GM12892 (cell line): ENCODE data around the gene VPS13D.
A peak's percentile ranks its signal among the peaks of the same experiment; 100 is the strongest.

Experiments
- DNase-seq: peaks from one replicate; pipeline ENCODE4 v3.0.0; 2011; ENCODE audit not compliant: insufficient read length
- FAIRE-seq: peaks from 2 replicates; lab custom pipeline; 2011; peaks lifted over from hg19 to GRCh38; lab: Jason Lieb, UNC
- POLR2A ChIP-seq: IDR thresholded peaks from 2 replicates; pipeline ENCODE4 v1.6.1; 2011; ENCODE audit warnings: low read depth, low read length, control low read depth
- POLR2AphosphoS5 ChIP-seq: IDR thresholded peaks from 2 replicates; pipeline ENCODE4 v1.6.1; 2011; ENCODE audit warnings: low read depth, low read length, control low read depth
- TAF1 ChIP-seq: IDR thresholded peaks from 2 replicates; pipeline ENCODE4 v1.6.1; 2011; ENCODE audit warnings: low read depth, mild to moderate bottlenecking, control low read depth, low read length, borderline replicate concordance

Gene VPS13D

DNA sequence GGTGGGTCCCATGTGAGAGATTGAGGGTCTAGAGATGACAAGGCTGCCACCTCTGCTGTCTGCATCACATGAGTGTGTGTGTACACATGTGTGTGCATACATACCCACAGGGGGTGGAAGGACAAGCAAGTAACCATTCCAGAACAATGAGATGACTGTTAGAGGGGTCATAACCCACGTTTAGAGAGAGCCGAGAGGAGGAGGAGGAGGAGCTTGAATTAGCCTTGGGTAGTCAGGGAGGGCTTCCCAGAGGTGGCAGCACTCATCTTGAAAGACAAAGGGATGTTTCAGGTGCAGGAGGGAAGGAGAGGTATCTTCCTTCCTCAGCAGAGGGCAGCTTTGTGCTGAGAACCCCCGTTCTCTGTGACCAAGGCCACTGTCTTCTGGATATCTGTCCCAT is 41.7 kb upstream of the VPS13D start:
- TF ChIP-seq POLR2A: no peak
- TF ChIP-seq TAF1: no peak
- TF ChIP-seq POLR2AphosphoS5: no peak
- no peak for FAIRE-seq
- no peak for DNase-seq

DNA sequence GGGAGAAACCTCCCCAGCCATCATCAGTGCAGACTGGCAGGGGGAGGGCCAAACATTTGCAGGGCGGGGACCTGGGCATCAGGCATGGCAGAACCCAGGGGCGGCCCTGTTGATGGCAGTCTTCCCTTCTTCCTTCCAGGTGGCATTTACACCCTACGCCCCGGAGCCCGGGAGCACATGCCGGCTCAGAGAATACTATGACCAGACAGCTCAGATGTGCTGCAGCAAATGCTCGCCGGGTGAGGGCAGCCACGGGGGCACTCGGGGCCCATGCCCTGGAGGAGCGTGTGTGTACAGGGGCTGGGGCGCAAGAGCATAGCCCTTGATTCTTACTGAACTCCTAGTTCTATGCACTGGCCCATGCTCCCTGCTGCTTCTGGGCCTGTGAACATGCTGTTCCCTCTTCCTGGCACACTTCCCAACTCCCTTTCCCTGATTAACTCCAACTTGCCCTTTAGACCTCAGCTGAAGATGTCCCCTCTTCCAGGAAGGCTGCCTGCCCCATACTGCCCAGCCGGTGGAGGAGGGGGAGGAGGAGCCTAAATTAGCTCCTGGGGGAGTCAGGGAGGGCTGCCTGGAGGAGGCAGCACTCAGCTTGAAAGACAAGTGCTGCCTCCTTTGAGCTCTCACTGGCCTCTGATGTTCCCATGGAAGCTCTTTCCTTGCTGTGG is 41.0 kb upstream of the VPS13D start:
- DNase-seq (no peak), FAIRE-seq (no peak)
- no peak for TF ChIP-seq POLR2A
- no peak for TF ChIP-seq TAF1
- TF ChIP-seq POLR2AphosphoS5: no peak

DNA sequence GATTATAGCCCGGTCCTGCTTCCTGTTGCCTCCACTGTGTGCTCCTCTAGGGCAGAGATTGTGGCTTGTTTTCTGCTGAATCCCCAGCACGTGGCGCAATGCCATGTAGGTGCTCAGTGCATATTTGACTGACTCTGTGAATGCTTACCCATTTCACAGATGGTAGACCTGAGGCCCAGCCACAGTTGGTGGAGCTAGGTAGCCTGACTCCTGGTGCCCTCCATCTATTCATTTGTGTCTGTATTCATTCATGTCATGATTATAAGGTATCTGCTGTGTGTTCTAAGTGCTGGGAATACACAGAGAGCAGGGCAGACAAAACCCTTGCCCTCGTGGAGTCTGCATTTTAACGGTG is 40.5 kb upstream of the VPS13D start:
- FAIRE-seq: no peak
- DNase-seq: no peak
- TF ChIP-seq POLR2A (no peak), TAF1 (no peak), POLR2AphosphoS5 (no peak)

DNA sequence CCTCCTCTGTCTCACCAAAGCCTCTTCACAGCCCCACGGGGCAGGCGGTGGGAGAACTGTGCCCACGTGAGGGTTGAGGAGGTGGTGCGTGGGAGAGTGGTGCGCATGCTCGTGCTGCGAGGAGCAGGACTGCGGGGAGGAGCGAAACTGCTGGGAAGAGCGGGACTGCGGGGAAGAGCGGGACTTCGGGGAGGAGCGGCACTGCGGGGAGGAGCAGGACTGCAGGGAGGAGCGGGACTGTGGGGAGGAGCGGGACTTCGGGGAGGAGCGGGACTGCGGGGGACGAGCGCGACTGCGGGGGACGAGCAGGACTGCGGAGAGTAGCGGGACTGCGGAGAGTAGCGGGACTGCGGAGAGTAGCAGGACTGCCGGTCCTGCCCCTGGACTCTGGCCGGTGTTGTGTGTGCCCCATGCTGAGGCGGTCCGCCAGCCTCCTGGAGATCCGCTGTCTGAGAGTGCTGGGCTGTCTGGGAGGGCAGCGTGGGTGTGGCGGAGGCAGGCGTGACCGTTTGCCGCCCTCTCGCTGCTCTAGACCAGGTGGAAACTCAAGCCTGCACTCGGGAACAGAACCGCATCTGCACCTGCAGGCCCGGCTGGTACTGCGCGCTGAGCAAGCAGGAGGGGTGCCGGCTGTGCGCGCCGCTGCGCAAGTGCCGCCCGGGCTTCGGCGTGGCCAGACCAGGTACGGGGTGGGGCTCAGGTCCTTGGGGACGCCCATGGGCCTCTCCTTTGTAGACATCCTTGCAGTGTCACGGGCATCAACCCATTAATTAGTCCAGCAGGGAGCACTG is 38.4 kb upstream of the VPS13D start:
- no peak for FAIRE-seq
- no peak for DNase-seq
- TF ChIP-seq POLR2AphosphoS5 (no peak), POLR2A (no peak), TAF1 (no peak)

DNA sequence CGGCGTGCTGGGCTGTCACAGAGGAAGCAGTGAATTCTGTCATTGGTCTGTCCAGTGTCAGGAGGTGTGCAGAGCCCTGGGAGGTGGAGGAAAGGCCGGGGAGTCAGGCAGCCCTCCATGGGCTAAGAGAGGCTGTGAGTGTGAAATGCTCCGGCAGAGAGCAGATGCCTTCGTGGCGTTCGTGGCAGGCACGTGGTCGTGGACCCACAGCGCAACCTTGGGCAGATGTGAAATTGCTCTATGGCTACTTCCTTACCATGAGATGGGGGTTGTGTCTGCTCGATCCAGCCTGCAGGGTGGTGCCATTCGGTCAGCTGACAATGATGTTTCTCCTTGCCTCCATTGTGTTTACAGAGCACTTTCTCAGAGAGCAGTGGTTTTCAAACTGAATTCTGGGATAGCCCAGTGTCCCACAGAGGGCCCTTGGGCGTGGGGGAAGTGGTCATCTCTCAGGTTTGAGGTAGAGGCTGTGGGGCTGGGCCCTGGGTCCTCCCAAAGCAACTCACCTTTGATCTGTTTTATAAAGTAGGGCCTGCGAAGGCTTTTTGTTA is 35.1 kb upstream of the VPS13D start:
- DNase-seq (no peak), FAIRE-seq (no peak)
- no peak for TF ChIP-seq POLR2A
- no peak for TF ChIP-seq POLR2AphosphoS5
- no peak for TF ChIP-seq TAF1

DNA sequence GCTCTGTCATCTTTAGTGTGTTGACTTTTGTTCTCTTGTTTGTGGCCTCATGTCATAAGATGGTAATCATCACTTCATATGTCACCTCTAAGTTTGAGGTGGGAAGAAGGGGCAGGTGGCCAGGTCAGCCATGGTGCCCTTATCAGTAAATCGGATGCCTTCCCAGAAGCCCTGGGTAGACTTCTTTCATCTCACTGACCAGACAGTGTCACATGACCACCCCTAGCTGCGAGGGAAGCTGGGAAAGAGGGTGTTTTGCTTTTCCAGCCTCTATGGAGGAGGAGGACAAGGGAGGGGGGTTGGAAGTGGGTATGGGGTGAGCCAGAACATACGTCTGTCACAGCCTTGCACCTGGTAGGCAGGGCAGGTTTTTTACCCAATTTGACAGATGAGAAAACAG is 34.4 kb upstream of the VPS13D start:
- DNase-seq (no peak), FAIRE-seq (no peak)
- TF ChIP-seq TAF1: no peak
- no peak for TF ChIP-seq POLR2AphosphoS5
- no peak for TF ChIP-seq POLR2A

DNA sequence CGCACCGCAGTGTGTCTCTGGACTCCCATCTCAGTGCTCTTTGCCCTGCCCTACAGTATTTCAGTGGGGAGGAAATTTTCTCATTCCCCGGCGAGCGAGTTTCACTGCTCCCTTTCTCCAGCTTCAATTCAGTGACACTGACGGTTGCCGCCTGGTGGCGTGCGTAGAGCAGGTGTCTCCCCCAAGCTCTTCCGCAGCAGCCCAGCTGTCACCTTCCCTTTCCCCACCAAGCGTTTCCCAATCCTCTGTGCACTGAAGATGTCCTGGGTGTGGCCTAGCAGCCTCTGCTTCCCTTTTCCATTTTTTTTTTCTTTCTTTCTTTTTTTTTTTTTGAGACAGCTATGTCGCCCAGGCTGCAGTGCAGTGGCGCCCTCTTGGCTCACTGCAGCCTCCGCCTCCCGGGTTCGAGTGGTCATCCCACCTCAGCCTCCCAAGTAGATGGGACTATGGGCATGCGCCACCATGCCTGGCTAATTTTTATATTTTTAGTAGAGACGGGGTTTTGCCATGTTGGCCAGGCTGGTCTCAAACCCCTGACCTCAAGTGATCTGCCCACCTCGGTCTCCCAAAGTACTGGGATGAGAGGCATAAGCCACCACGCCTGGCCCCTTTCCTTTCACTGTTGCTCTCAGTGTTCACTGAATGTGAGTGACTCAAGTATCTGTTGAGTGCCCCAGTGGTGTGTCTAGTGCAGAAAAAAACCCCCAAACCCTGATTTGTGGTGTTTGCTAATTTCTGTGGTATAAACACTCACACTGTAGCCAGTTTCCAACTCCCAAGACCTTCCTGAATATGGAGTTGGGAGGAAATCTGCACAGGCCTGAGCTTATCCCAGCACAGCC is 33.0 kb upstream of the VPS13D start:
- peak; percentile 73 for FAIRE-seq
- no peak for DNase-seq
- no peak for TF ChIP-seq POLR2A

DNA sequence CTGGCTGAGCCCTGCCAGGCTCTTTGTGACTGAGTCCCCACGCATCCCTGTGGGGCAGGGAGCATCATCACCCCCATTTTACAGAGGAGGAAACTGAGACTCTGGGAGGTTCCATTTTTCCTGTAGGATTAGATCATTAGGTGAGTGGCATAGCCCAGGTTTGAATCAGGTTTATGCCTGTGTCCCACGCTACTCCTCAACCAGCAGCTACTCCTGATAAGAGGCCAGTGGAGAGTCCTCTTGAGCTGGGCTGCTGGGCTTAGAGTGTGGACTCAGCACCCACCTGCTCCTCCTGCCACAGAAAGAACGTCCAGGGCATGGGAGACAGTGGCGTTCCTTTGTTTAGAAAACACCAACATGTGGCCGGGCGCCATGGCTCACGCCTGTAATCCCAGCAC is 32.3 kb upstream of the VPS13D start:
- TF ChIP-seq TAF1 (no peak), POLR2A (no peak), POLR2AphosphoS5 (no peak)
- DNase-seq (no peak), FAIRE-seq (no peak)

DNA sequence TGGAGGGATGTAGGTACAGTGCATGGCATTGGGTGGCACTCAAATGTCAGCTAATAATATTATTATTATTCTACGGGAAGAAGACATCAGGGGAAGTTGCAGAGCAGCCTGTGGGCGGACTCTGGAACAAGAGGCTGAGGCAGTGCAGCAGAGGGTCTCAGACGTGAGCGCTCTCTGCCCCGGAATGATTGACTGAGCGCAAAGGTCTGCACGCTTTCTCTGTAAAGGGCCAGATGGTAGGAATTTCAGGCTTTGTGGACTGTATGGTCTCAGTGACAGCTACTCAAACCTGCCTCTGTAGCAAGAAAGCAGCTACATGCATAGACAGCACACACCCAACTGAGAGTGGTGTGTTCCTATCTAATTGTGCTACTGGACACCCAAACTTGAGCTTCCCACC is 29.6 kb upstream of the VPS13D start:
- FAIRE-seq: no peak
- TF ChIP-seq POLR2AphosphoS5 (no peak), TAF1 (no peak), POLR2A (no peak)
- no peak for DNase-seq

DNA sequence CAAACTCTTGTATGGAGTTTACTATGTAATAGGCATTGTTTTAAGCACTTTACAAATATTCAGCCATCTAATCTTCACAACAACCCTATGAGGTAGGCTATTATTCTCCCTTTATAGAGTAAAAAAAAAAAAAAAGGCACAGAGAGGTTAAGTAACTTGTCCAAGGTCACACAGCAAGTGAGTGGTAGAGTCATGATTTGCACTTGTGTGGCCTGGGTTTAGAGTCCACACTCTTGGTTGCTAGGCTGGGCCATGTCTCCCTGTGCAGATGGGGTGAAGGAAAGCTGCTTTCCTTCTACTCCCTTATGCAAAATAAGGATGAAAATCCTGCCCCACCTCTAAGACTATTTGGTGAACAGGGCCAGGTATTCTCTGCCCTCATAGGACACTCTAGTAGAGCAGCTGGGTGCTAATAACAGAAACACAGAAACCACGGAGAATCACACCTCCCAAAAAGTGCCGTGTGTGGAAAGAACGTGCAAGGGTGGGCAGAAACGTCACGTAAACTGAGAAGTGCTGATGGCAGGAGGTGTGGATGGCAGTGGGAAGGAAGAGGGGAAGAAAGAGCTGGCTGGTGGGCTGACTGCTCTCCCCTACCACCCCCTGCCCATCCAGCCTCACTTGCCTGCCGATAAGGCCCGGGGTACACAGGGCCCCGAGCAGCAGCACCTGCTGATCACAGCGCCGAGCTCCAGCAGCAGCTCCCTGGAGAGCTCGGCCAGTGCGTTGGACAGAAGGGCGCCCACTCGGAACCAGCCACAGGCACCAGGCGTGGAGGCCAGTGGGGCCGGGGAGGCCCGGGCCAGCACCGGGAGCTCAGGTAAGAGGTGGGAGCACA is 28.3 kb upstream of the VPS13D start:
- DNase-seq (no peak), FAIRE-seq (peak; percentile 40)
- TF ChIP-seq POLR2A (no peak), POLR2AphosphoS5 (no peak), TAF1 (no peak)
